NT2/D1 (cell line): ENCODE data around the gene PLB1.

Experiments
- DNase-seq: peaks from one replicate; pipeline ENCODE4 v3.0.0-alpha.2; 2011; ENCODE audit warnings: low read depth, low spot score
- H3K27me3 ChIP-seq: 2 replicates; pipeline ENCODE4 v1.6.0; 2011; ENCODE audit warnings: mild to moderate bottlenecking; ENCODE audit not compliant: insufficient read length, insufficient read depth
- H3K36me3 ChIP-seq: 2 replicates; pipeline ENCODE4 v1.6.1; 2011; ENCODE audit warnings: mild to moderate bottlenecking, low read length, mixed read lengths; ENCODE audit not compliant: insufficient read depth, insufficient read length
- H3K4me1 ChIP-seq: 2 replicates; pipeline ENCODE4 v1.5.1; 2011; ENCODE audit not compliant: insufficient read depth, insufficient read length
- H3K4me3 ChIP-seq: 2 replicates; pipeline ENCODE4 v1.5.1; 2011; ENCODE audit warnings: low read depth; ENCODE audit not compliant: insufficient read length
- H3K9ac ChIP-seq: 2 replicates; pipeline ENCODE4 v1.6.0; 2011; ENCODE audit warnings: low read depth; ENCODE audit not compliant: insufficient read length
- H3K9me3 ChIP-seq: 2 replicates; pipeline ENCODE4 v1.5.1; 2011; ENCODE audit warnings: mild to moderate bottlenecking, low read length; ENCODE audit not compliant: insufficient read depth
- SUZ12 ChIP-seq: IDR thresholded peaks from 2 replicates; pipeline ENCODE4 v1.6.1; 2011; ENCODE audit not compliant: insufficient read length, insufficient read depth; ENCODE audit errors: extremely low read depth
- YY1 ChIP-seq: IDR thresholded peaks from 2 replicates; pipeline ENCODE4 v1.6.1; 2011; ENCODE audit not compliant: insufficient read length, insufficient read depth
- ZNF274 ChIP-seq: IDR thresholded peaks from 2 replicates; pipeline ENCODE4 v1.6.1; 2011; ENCODE audit warnings: mild to moderate bottlenecking, low read depth, low read length

PLB1 gene

GRCh38 chr2:28568036-28568435, 72.2 kb downstream of the PLB1 start:
- H3K4me3 ChIP-seq, result no peak overlapping the region
- no peaks in the 10 kb centered on the region for H3K36me3 ChIP-seq
- H3K27me3 ChIP-seq, result peaks cover 16% of the 10 kb centered on the region
- no peak overlapping the region for H3K9ac ChIP-seq
- DNase-seq, result no peak
- no peak for TF ChIP-seq SUZ12
- no peak for TF ChIP-seq YY1
- TF ChIP-seq ZNF274, result no peak
- H3K4me1 ChIP-seq, result no peaks in the 10 kb centered on the region
- peaks cover 13% of the 10 kb centered on the region; the same call in 1 of the 2 replicates for H3K9me3 ChIP-seq

- no peak for TF ChIP-seq YY1
- TF ChIP-seq SUZ12, result no peak
- TF ChIP-seq ZNF274, result no peak
- Histone ChIP-seq H3K4me1 (no peaks in the 10 kb centered on the region), H3K27me3 (peaks cover 16% of the 10 kb centered on the region), H3K36me3 (no peaks in the 10 kb centered on the region), H3K9me3 (peaks cover 13% of the 10 kb centered on the region; the same call in 1 of the 2 replicates), H3K9ac (no peak overlapping the region), H3K4me3 (no peak overlapping the region)
- DNase-seq, result no peak
Observed at GRCh38 chr2:28568533-28568932, 72.7 kb downstream of the PLB1 start.

DNA sequence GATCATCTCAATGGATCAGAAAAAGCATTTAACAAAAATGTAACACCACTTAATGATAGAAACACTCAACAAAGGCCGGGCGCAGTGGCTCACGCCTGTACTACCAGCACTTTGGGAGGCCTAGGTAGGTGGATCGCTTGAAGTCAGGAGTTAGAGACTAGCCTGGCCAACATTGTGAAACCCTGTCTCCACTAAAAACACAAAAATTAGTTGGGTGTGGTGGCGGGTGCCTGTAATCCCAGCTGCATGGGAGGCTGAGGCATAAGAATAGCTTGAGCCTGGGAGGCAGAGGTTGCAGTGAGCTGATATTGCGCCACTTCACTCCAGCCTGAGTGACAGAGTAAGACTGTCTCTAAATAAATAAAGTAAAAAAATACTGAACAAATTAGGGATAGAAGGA, 74.6 kb downstream of the PLB1 start:
- no peak for TF ChIP-seq YY1
- no peak for TF ChIP-seq SUZ12
- no peak for TF ChIP-seq ZNF274
- H3K36me3 ChIP-seq, result no peaks in the 10 kb centered on the region
- peaks cover 13% of the 10 kb centered on the region; the same call in 1 of the 2 replicates for H3K9me3 ChIP-seq
- no peaks in the 10 kb centered on the region for H3K4me1 ChIP-seq
- no peak overlapping the region for H3K4me3 ChIP-seq
- H3K27me3 ChIP-seq, result peaks cover 11% of the 10 kb centered on the region
- DNase-seq, result no peak
- no peak overlapping the region for H3K9ac ChIP-seq

- Histone ChIP-seq H3K36me3 (no peaks in the 10 kb centered on the region), H3K9ac (no peak overlapping the region), H3K4me1 (no peaks in the 10 kb centered on the region), H3K4me3 (no peak overlapping the region), H3K27me3 (no peaks in the 10 kb centered on the region), H3K9me3 (no peaks in the 10 kb centered on the region)
- DNase-seq, result no peak
- TF ChIP-seq ZNF274 (no peak), YY1 (no peak), SUZ12 (no peak)
Observed at GRCh38 chr2:28576714-28577113, 80.9 kb downstream of the PLB1 start.

GRCh38 chr2:28577791-28578680, 82.2 kb downstream of the PLB1 start:
- Histone ChIP-seq H3K9me3 (no peaks in the 10 kb centered on the region), H3K4me1 (no peaks in the 10 kb centered on the region), H3K9ac (no peak overlapping the region), H3K27me3 (no peaks in the 10 kb centered on the region), H3K4me3 (no peak overlapping the region), H3K36me3 (no peaks in the 10 kb centered on the region)
- DNase-seq, result no peak
- TF ChIP-seq ZNF274 (no peak), SUZ12 (no peak), YY1 (no peak)

GRCh38 chr2:28578774-28579173, 82.9 kb downstream of the PLB1 start:
- DNase-seq, result no peak
- Histone ChIP-seq H3K4me1 (peaks cover 3% of the 10 kb centered on the region), H3K9me3 (no peaks in the 10 kb centered on the region), H3K36me3 (no peaks in the 10 kb centered on the region), H3K9ac (no peak overlapping the region), H3K4me3 (no peak overlapping the region), H3K27me3 (no peaks in the 10 kb centered on the region)
- TF ChIP-seq YY1, result no peak

- no peak for DNase-seq
- TF ChIP-seq SUZ12 (no peak), YY1 (no peak), ZNF274 (no peak)
- Histone ChIP-seq H3K36me3 (no peaks in the 10 kb centered on the region), H3K9me3 (no peaks in the 10 kb centered on the region), H3K9ac (no peak overlapping the region), H3K27me3 (no peaks in the 10 kb centered on the region), H3K4me3 (no peak overlapping the region), H3K4me1 (peaks cover 7% of the 10 kb centered on the region)
Observed at GRCh38 chr2:28579606-28580005, 83.7 kb downstream of the PLB1 start.
